ENCODE results near the gene KIF26B.
"Not testable (repeated sequence)": the region's sequence is repeated elsewhere in the genome, so short reads cannot be mapped to it uniquely, and the experiment has no call there.

Gene KIF26B

DNA sequence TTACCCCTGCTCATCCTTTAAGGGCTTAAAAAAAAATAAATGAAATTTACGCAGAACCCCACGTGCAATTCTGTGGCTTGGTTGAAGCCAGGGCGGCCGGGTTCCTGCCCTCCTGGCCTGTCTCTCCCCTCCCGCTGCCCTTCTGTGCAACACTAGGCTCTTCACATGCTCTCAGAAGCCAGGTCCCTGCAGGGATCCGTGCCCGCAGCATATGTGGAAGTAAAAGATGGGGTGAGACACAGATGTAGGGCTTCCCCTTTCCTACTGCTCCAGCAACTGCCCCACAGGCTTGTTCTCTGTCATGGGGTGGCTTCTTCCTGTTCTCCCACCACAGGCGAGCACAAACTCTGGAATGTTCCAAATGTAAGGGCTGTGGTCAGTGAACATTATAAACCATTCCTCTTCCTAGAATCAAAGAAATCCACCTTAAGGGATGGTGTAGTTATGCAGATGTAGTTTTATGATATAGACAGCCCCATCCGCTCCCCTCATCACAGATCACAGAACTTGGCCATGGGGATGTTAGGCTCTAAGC, 535.4 kb downstream of the KIF26B start:
- DNase-seq = no peak

DNA sequence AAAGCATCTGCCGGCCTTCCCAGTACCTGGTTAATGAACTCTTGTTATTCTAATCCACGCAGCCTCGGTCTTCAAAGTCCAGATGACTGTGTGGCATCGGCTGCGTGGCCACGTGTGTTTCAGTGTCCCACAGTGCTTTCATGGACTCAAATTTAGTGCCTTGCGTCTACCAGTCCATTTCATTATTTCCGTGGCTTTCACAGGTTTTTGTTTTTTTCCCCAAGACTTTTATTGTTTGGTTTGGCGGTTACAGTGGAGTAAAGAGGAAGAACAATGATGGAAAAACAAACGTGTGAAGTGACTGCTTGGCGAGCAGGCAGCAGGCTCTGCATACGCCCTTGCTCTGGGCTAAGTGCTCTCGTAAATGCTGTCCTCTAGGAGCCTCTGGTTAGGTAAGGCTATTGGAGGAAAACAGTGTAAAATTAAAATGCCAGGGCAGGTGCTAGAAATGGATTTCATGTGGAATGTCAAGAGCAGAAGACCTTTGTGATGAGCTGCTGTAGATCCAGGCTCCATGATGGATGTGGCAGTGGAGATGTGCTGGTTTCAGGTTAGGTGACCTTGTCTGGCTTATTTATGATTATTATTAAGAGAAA, 536.3 kb downstream of the KIF26B start:
- DNase-seq = no peak

DNA sequence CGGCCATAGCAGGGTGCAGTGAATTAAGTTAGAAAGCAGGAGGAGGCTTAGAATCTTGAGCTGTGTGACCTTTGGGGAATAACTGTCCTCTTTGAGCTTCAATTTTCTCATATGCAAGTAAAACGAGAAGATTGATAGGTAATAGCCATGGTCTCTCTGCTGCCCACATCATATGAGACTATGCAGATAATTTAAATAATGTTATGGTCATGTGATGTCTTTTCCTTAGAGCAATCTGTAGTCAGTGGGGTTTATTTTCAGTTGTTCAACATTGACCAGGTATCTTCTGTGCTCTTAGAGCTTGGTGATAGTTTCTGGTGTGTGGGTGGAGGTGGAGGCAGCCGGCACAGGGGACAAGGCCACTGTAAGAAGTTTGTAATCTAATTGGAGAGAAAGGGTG, 537.1 kb downstream of the KIF26B start:
- no peak for DNase-seq

DNA sequence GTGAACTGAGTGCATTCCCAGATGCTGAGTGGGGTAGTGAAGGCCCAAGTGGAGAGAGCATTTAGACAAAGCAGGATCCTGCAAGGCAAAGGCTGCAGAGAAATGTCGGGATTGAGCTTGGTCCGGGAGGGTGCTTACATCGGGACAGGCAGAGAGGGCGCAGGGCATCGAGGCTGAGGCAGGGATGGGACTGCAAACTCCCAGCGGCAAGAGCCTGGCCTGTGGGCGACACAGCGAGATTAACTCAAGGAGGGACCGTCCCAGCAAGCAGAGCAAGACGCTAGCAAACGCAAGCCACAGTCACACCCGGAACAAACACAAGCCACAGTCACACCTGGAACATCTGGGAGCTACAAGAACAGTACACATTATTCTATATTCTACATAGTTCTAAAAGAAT, 537.5 kb downstream of the KIF26B start:
- DNase-seq = no peak

DNA sequence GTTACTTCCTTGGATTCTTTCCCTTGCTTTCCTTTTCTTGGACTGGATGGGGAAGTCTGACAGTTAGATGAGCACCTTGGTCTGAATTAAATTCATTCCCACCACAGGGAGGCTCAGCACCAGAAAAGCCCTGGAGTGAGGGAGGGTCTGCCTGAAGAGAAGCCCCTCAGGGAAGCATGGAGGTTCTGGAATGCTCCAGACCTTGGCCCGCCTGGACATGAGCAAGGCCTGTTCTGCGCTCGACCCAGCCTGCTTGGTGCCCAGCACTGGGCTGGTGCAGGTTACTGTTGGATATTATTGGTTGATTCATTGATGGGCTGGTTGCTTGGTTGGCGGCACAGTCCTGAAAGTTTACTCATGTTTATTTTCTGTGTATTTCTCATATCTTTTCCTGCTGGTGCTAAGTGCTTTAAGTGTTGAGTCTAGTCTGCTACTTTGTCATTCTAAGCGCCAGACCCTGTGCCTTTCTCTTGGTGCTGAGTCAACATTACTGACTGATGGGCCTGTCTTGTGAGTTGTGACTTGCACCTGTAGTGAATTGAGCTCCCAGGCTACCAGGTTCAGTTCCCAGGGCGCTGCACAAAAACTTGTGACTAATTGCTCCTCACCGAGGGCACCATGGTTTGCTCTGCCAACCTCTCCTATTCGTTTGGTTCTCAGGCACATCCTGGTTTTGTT, 538.5 kb downstream of the KIF26B start:
- no peak for DNase-seq

DNA sequence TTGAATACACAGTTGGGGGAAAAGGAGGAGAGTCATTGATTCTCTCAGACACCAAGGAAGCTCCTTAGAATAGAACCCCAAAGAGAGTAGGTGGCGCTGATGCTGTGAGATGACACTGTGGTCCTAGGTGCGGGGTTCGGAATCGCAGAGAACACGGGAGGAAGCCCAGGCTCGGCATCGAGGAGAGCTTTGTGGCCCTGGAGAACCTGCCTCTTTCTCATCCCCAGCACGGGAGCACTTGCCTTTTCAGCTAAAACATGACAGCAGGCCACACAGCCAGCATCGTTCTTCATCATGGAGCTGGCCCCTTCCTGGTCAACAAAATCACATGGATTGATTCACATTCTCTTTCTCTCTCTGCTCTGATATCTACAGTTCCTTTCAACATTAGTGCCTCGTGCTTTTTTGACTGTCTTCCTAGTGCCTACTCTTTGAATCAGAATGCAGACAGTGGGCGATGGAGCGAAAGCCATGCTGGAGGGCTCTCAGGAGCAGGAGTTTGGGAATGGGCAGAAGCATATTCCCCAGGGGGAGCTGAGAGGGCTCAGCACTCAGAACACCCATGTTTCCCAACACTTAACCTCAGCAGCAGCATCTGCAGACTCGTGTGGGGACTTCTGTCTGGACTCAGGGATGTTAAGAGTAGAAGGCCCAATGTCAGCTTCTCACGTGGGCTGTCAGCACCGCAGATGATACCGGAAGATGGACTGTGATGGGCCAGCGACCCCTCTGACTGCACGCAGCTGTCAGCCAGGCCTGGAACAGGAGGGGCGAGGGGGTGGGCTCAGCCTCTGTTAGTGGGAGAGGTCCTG, 539.4 kb downstream of the KIF26B start:
- DNase-seq = no peak

DNA sequence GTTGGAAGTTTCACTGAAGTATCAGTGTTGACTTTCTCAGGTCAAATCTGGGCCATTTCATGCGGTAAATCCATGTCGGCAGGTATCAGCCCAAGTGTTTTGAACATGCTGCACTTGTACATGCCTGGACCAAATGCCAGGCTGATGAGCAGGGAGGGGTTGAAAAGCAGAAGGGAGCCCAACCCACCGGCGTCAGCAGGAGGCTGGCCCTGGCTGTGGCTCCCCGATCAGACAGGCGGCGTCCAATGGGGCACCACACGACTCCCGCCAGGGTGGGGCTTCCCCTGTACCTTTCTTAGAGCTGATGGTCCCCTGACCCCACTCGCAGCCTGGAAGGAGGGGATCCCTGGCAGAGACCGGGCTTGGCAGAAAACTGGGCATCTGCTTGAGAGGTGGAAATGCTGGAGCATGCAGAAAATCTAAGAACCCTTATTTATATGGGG, 540.0 kb downstream of the KIF26B start:
- DNase-seq = no peak

DNA sequence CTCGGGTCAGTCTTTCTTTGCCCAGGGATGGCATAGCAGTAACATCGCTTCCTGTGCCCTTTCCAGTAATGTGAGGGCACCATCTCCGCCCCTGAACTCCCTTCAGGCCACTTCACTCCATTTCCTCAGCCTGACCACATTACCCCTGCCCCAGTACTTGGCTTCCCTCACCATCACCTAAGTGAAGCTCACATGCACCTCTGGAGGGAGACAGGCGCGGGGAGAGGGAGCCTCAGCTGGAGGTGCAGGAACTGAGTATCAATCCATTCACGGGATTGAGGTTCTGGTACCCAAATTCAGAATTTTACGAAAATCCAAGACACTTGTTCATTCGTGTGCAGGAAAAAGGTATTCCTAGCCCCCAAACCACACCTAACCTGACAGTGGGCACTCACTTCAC, 540.4 kb downstream of the KIF26B start:
- no peak for DNase-seq

DNA sequence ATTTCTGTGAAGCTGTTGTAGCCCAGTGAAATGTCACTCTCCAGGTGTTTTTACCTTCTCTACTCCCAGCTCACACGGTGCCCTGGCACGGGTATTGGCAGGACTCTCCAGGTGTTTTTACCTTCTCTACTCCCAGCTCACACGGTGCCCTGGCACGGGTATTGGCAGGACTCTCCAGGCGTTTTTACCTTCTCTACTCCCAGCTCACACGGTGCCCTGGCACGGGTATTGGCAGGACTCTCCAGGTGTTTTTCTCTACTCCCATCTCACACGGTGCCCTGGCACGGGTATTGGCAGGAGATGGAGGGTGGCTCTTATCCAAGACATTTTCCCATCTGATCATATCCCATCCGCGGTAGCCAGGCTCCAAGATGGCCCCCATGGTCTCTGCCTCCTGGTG, 540.9 kb downstream of the KIF26B start:
- not testable (repeated sequence) for DNase-seq

DNA sequence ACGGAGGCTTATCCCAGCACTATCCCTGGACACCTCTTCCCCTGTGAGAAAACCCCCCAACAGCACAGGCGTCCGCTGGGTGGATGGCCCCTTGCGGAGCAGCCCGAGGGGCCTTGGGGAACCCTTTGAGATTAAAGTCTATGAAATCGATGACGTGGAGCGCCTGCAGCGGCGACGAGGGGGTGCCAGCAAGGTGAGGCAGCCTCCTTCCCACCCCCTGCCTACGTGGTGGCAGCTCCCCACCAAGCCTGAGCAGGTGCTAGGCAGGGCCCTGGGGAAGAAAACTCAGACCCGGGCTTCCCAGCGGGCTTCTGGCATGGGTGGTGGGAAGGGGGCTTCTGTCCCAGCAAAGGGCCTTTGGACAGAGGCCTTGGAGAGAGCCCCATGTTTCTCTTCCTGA, 543.3 kb downstream of the KIF26B start:
- DNase-seq = no peak

DNA sequence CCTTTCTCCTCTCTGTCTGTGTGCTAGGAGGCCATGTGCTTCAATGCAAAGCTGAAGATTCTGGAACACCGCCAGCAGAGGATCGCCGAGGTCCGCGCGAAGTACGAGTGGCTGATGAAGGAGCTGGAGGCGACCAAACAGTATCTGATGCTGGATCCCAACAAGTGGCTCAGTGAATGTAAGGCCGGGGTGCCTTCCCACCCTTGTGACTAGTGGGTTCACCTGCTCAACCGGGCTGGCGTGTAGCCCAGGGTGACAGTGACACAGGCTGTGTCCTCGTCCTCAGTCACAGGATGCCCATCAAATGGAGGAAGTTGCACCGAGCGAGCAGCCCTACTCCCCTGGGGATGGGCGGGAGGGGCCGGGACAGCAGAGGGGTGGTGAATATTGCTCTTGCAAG, 544.1 kb downstream of the KIF26B start:
- DNase-seq = no peak

DNA sequence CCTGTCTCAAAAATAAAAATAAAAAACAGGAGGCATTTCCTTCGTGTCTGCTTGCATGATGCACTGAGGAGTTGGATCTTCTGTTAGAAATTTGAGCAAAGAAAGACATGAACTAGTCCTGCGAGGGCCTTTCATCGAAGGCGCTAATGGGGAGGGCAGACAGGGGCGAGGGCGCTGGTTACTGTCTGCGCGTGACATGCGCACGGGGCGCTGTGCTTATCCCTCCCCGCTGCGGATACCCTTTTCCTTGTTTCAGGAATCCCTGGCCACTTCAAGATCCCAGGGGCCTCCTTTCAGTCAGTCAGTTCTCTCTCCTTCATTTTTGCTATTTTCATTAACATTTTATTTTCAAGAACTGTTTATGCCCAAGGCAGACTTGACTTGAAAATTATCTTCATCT, 545.8 kb downstream of the KIF26B start:
- no peak for DNase-seq

DNA sequence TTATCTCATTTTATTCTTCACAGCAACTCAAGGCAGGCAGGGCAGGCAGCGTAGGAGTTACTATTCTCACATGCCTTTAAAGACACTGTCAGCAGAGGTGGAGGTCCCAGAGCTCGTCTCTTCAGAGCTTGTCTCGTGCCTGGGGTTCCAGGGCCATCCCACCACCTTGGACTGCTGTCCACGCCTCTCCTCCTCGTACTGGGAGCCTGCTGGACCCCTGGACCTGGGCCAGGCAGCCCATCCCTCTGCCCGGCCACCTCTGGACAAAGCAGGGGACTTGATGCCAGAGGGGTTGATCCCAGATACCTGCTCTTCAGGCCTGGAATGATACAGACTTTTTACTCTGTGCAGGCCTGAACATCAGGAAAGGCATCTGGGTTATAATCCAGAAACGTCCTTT, 546.8 kb downstream of the KIF26B start:
- no peak for DNase-seq

DNA sequence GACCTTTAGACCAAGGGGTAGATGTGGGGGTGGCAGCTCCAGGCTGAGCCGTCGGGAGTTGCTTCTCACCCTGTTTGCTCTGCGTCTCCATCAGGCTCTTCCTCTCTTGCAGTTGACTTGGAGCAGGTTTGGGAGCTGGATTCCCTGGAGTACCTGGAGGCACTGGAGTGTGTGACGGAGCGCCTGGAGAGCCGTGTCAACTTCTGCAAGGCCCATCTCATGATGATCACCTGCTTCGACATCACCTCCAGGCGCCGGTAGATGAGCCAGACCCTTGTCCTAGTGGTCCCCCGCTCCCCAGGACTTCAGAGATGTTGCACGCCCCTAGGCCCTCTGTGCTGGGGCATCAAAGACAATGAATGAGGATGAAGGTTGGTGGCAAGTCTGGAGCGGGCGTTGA, 547.6 kb downstream of the KIF26B start:
- no peak for DNase-seq

DNA sequence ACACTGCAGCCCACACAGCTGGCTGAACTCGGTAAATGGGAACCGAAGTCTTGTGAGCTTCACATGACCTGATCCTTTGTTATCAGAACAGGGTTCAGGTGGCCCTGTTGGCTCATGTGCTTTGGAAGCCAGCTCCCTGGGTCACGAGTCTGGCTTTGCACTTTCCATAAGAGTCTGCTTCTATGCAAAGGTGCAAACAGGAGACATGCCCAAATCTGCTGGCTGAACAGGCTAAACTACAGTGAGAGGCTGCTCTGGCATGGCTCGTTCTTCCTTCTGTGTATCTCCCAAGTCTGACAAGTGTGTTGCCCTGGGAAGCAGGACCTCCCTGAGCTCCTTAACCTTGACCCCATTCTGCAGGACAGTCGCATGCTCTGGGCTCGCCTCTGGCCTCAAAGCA, 549.6 kb downstream of the KIF26B start:
- DNase-seq = no peak

DNA sequence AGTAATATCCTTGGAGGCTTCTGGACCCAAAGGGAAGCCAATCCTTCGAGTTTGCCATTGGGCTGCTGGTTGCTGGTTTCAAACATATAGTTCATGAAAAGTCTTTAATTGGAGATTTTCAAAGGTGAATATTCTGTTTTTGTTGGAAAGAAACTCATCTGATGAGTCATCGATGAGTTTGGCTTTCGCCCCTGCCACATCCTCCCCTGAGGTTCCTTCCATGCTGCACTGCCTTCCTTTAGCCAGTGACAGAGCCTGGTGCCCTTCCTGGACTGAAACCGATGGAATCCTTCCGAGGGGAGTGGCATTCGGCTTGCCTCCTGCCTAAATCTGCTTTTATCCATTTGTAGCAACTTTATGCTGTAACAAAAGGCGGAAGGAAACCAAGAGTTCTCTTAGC, 550.0 kb downstream of the KIF26B start:
- peak; percentile 60 for DNase-seq

DNA sequence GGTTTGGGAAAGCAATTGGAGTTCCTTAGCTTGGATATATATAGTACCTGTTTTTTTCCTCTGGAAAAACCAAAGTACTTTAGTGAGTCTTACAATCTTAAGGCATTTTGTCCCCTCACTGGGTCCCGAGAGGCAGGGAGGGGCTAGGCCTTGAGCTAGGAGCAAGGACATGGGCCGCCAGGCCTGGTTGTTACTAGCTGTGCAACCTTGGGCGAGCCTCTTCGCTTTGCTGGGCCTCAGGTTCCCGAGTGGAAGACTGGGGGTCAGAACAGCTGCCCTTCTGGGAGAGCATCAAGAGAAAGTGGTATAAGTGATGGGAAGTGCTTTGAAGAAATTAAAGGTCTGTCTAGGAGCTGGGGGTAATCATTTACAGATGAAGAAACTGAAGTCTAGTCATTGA, 553.2 kb downstream of the KIF26B start:
- DNase-seq = no peak

DNA sequence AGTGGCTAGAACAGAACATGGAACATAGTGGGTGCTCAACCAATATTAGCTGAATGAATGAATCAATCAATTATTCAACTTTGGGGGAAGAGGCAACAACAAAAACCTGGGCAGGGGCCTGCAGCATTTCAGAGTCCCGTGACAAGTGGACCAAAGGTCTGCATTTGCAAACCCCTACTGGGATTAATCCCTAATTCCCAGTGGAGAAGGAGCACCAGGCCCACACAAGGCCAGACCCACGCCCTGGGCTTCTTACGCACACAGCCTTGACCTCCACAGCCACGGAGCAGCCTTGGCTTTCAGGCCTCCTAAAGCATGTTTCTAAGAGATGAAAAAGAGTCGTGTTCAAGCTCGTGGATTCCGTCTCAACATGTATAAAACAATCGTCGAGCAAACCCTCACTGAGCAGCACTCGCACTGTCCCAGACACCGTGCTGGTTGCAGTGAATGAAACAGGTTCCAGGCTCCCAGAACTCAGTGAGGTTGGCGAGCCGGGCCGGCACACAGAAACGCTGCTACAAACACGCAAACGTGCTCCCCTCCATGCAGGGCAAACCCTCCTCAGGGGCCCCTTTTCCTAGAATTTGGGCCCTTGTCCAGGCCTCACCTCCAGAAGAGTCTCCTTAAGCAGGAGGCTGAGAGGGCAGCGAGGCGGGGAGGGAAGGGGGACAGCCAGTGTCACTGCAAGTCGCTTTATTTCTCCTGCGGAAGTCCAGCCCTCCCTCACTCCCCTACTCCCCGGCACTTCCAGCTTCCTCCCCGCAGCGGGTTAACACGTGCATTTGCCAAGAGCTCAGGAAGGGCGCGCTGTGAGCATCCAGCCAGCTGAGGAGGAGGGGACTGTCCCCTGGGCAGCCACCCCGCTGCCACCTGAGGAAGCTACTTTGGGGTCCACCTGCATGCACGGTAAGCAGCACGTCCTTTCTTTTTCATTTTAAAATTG, 556.4 kb downstream of the KIF26B start:
- DNase-seq = no peak

DNA sequence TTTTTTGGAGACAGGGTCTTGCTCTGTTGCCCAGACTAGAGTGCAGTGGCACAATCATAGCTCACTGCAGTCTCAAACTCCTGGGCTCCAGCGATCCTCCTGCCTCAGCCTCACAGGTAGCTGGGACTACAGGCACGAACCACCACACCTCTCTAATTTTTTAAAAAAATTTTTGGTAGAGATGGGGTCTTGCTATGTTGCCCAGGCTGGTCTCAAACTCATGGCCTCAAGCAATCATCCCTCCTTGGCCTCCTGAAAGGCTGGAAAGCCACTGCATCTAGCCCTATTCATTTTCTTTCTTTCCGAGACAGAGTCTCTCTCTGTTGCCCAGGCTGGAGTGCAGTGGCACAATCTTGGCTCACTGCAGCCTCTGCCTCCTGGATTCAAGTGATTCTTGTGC, 559.2 kb downstream of the KIF26B start:
- not testable (repeated sequence) for DNase-seq

DNA sequence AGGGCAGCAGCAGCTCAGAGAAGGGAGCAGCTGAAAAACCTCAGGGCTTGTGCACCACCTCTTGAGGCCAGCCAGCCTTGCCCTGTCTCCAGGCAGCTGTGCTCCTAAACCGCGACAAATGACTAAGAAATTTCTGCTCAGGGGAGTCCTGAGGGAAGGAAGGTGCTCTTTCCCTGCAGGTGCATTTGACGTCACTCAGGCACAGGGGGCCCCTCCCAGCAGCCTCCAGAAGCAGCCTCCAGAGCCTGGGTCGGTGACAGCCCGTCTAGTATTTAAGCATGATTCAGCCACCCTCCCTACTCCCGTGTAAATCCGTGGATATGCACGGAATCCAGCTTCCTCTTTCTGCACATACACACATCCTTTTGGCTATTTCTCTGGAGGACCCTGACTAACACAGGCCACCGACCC, 560.5 kb downstream of the KIF26B start:
- peak; percentile 37 for DNase-seq

DNA sequence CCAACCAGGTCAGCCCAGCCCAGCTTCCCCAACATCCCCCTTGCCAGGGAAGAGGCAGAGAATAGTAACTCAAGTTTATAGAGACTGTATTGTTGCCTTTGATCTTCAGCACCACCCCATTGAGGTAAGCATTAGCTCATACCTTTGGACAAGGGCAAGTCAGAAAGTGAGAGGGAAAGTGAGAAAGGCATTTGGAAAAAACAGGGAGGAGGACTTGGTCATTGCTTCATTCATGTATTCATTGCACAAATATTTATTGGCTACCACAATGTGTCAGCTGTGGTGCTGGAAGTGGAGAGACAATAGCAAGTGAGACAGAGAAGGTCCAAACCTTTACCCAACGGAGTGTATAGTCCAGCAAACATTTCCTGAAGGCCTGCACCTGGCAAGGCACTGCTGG, 561.2 kb downstream of the KIF26B start:
- DNase-seq = peak; percentile 85

DNA sequence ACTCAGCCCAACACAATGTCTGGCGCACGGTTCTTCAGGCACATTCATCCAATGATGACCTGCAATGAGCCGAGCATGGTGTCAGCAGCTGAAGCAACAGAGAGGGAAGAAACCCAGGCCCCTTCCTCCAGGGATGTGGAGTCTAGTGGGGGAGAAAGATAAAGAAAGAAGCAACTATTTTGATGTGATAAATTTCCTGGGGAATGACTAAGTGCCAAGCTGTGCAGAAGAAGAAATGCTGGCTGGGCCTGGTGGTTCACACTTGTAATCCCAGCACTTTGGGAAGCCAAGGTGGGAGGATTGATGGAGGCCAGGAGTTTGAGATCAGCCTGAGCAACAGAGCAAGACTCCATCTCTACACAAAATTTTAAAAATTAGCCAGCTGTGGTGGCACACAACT, 561.8 kb downstream of the KIF26B start:
- no peak for DNase-seq

DNA sequence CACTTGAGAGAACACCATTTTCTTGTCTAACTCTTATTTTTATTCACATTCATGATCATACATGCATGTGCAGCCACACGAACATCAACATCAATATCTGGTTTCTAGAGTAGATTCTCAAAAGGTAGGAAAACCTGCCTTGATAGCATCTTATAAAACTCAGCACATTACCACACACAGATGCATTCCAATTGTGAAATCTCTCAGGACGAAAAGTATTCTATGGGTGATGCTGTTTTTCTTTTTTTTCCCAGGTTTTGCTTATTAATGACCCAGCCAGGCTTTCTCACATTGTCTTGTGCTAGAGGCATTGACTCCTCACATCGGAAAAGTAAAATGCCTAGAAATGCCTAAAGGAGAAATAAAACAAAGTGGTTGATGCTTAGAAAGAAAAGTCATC, 562.8 kb downstream of the KIF26B start:
- DNase-seq = no peak
